Erythroblast (primary cell): ENCODE measurements around the gene ZBTB7C.

ENCODE experiments used
- GATA1 ChIP-seq: IDR thresholded peaks from 2 replicates; pipeline ENCODE4 v1.6.1; 2011; ENCODE audit warnings: low read depth, mild to moderate bottlenecking, control low read depth, low read length, moderate library complexity
- POLR2A ChIP-seq: IDR thresholded peaks from 2 replicates; pipeline ENCODE4 v1.6.1; 2011; ENCODE audit warnings: mild to moderate bottlenecking, low read length

GRCh38 chr18:48227206-48227605 is 182.0 kb downstream of the ZBTB7C start:
- TF ChIP-seq POLR2A (no peak), GATA1 (no peak)
